Colonic mucosa (tissue), 4 donors: Measurements from ENCODE around the gene CUL4B. TPM values are rescaled to one million over a fixed set of nuclear protein-coding genes. Genes with fewer than 3 reads are reported as not detected.

ENCODE experiments used
- DNase-seq: peaks from one replicate; pipeline ENCODE4 v3.0.0-alpha.2; 2020
- H3K27ac ChIP-seq: fragments of 200-600 bp; one replicate; pipeline ENCODE4 v1.8.0; 2021
- H3K27me3 ChIP-seq: fragments of 200-600 bp; one replicate; pipeline ENCODE4 v1.8.0; 2021
- H3K36me3 ChIP-seq: fragments of 200-600 bp; one replicate; pipeline ENCODE4 v1.8.0; 2021
- H3K4me1 ChIP-seq: fragments of 200-600 bp; one replicate; pipeline ENCODE4 v1.8.0; 2021; ENCODE audit warnings: mild to moderate bottlenecking
- H3K4me3 ChIP-seq: fragments of 200-600 bp; one replicate; pipeline ENCODE4 v1.8.0; 2021
- H3K9ac ChIP-seq, 2 donors: one replicate each; pipeline ENCODE4 v1.7.0; 2013; ENCODE audit warnings: control low read depth in 2 of 2, low read depth in 2 of 2, low read length in 2 of 2
- H3K9me3 ChIP-seq: fragments of 200-600 bp; one replicate; pipeline ENCODE4 v1.8.0; 2021
- CTCF ChIP-seq: fragments of 200-600 bp; IDR thresholded peaks from one replicate; pipeline ENCODE4 v1.8.0; 2022; ENCODE audit warnings: antibody characterized with exemption, mild to moderate bottlenecking
- intact Hi-C: fragments of 100-400 bp; cut with DNase I; formaldehyde crosslinking; loops from one replicate; pipeline ENCODE4 v1.14.1; 2022
- total RNA-seq, 2 donors: library from RNA; stranded (reverse); fragmentation: NEBNext Ultra II Directional in 1 of 2; extraction: Animal tissue kit (Norgen Biotek cat#: 25700) in 1 of 2; gene quantifications; one replicate each; pipeline ENCODE4 v1.2.1, GENCODE V29; 2021
- donor health status: healthy.
- donor health status: DM: no; HTN: no; CAD: no.
- donor health status: DM: no; HTN: no; CAD: no.

CUL4B gene
- total RNA-seq, 2 donors from 2014 or later, result 29.7 to 38.1 TPM

GRCh38 chrX:120549483-120550452, 11.0 kb downstream of the CUL4B start:
- H3K4me1 ChIP-seq, result no peaks in the 10 kb centered on the region
- H3K9ac ChIP-seq, result no peak overlapping the region
- no peak for DNase-seq
- no peak overlapping the region for H3K27ac ChIP-seq
- H3K36me3 ChIP-seq, result no peaks in the 10 kb centered on the region
- H3K4me3 ChIP-seq, result no peak overlapping the region
- TF ChIP-seq CTCF, result no peak
- intact Hi-C loops, result no loop called here
- H3K9me3 ChIP-seq, result no peaks in the 10 kb centered on the region
- no peaks in the 10 kb centered on the region for H3K27me3 ChIP-seq

GRCh38 chrX:120536061-120536460, 24.7 kb downstream of the CUL4B start:
- H3K4me3 ChIP-seq, result no peak overlapping the region
- H3K36me3 ChIP-seq, result no peaks in the 10 kb centered on the region
- TF ChIP-seq CTCF, result no peak
- no peaks in the 10 kb centered on the region for H3K27me3 ChIP-seq
- DNase-seq, result no peak
- H3K4me1 ChIP-seq, result no peaks in the 10 kb centered on the region
- no peak overlapping the region for H3K27ac ChIP-seq
- no peak overlapping the region for H3K9ac ChIP-seq
- H3K9me3 ChIP-seq, result no peaks in the 10 kb centered on the region
- intact Hi-C loops, result no loop called here

GRCh38 chrX:120534413-120535205, 26.2 kb downstream of the CUL4B start:
- Histone ChIP-seq H3K9ac (no peak overlapping the region), H3K4me3 (no peak overlapping the region), H3K27me3 (no peaks in the 10 kb centered on the region), H3K27ac (no peak overlapping the region), H3K4me1 (no peaks in the 10 kb centered on the region), H3K36me3 (no peaks in the 10 kb centered on the region), H3K9me3 (no peaks in the 10 kb centered on the region)
- DNase-seq, result no peak
- intact Hi-C loops, result no loop called here
- TF ChIP-seq CTCF, result no peak

GRCh38 chrX:120522820-120523219, 37.9 kb downstream of the CUL4B start:
- Histone ChIP-seq H3K9ac (no peak overlapping the region), H3K27me3 (no peaks in the 10 kb centered on the region), H3K9me3 (no peaks in the 10 kb centered on the region), H3K36me3 (no peaks in the 10 kb centered on the region), H3K27ac (no peak overlapping the region), H3K4me3 (no peak overlapping the region), H3K4me1 (no peaks in the 10 kb centered on the region)
- no peak for TF ChIP-seq CTCF
- no peak for DNase-seq
- intact Hi-C loops, result no loop called here

- Histone ChIP-seq H3K27ac (no peak overlapping the region), H3K27me3 (no peaks in the 10 kb centered on the region), H3K4me3 (no peak overlapping the region), H3K36me3 (no peaks in the 10 kb centered on the region), H3K9me3 (no peaks in the 10 kb centered on the region), H3K9ac (no peak overlapping the region), H3K4me1 (no peaks in the 10 kb centered on the region)
- no peak for DNase-seq
- intact Hi-C loops, result no loop called here
- TF ChIP-seq CTCF, result no peak
Observed at GRCh38 chrX:120517936-120518335, 42.8 kb downstream of the CUL4B start.
